Memory B cell (primary cell): ENCODE measurements around the gene HYDIN.
"Not testable (repeated sequence)": the region's sequence is repeated elsewhere in the genome, so short reads cannot be mapped to it uniquely, and the experiment has no call there.

Experiments used
- ATAC-seq: fragments of 150-1000 bp; cut with Tn5 transposase; 2 replicates; pipeline ENCODE4 v1.10.0; 2021; ENCODE audit warnings: low read depth, mild to moderate bottlenecking, moderate library complexity
- DNase-seq, 2 donors: peaks; one replicate each; pipeline ENCODE4 v3.0.0; 2022; ENCODE audit warnings: low spot score in 2 of 2
- H3K27ac Mint-ChIP-seq: one replicate; pipeline ENCODE4 v1.8.0; 2022; ENCODE audit warnings: mild to moderate bottlenecking, moderate library complexity, mixed read lengths
- H3K27me3 Mint-ChIP-seq: one replicate; pipeline ENCODE4 v1.8.0; 2022; ENCODE audit warnings: mixed read lengths
- H3K36me3 Mint-ChIP-seq: one replicate; pipeline ENCODE4 v1.8.0; 2022; ENCODE audit warnings: mild to moderate bottlenecking, mixed read lengths
- H3K4me1 Mint-ChIP-seq: one replicate; pipeline ENCODE4 v1.8.0; 2022; ENCODE audit warnings: mixed read lengths
- H3K4me3 Mint-ChIP-seq: one replicate; pipeline ENCODE4 v1.8.0; 2022; ENCODE audit warnings: mild to moderate bottlenecking, moderate library complexity, mixed read lengths
- H3K9me3 Mint-ChIP-seq: one replicate; pipeline ENCODE4 v1.8.0; 2022; ENCODE audit warnings: mixed read lengths

The HYDIN gene

GRCh38 chr16:71201556-71201955, 29.0 kb downstream of the HYDIN start:
- H3K4me1 Mint-ChIP-seq, result no peaks in the 10 kb centered on the region
- H3K4me3 Mint-ChIP-seq, result no peak overlapping the region
- H3K27me3 Mint-ChIP-seq, result peaks cover 21% of the 10 kb centered on the region
- H3K36me3 Mint-ChIP-seq, result peaks cover 4% of the 10 kb centered on the region
- ATAC-seq (no peak), DNase-seq (no peak)
- H3K27ac Mint-ChIP-seq, result no peak overlapping the region
- H3K9me3 Mint-ChIP-seq, result peaks cover 19% of the 10 kb centered on the region

DNA sequence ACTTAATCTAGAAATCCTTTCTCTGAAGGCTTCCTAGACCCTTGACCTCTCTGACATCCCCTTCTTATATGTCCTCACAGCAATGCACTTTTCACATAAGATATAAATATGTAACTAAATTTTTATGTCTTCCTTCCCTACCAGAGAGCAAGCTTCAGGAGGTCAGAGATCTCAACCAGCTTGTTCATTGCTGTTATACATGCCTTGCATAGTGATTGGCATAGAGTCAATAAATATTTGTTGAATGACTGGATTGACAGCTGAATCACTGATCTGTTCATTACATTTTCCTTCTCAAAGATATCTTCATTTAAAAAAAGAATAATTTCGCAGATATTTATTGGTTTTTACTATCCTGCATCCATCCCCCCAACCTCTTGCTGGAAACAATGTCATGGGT, 29.5 kb downstream of the HYDIN start:
- ATAC-seq, result no peak
- peaks cover 14% of the 10 kb centered on the region for H3K9me3 Mint-ChIP-seq
- H3K27me3 Mint-ChIP-seq, result peaks cover 19% of the 10 kb centered on the region
- peaks cover 2% of the 10 kb centered on the region for H3K36me3 Mint-ChIP-seq
- DNase-seq, result no peak
- no peaks in the 10 kb centered on the region for H3K4me1 Mint-ChIP-seq
- no peak overlapping the region for H3K27ac Mint-ChIP-seq
- no peak overlapping the region for H3K4me3 Mint-ChIP-seq

GRCh38 chr16:71198408-71198807, 32.1 kb downstream of the HYDIN start:
- DNase-seq (no peak), ATAC-seq (no peak)
- Mint-ChIP-seq H3K36me3 (peaks cover 2% of the 10 kb centered on the region), H3K9me3 (peaks cover 12% of the 10 kb centered on the region), H3K27me3 (peaks cover 14% of the 10 kb centered on the region), H3K4me3 (no peak overlapping the region), H3K27ac (no peak overlapping the region), H3K4me1 (no peaks in the 10 kb centered on the region)

GRCh38 chr16:71192387-71192786, 38.1 kb downstream of the HYDIN start:
- no peak overlapping the region for H3K27ac Mint-ChIP-seq
- ATAC-seq (no peak), DNase-seq (no peak)
- H3K4me1 Mint-ChIP-seq, result no peaks in the 10 kb centered on the region
- no peaks in the 10 kb centered on the region for H3K36me3 Mint-ChIP-seq
- peaks cover 3% of the 10 kb centered on the region for H3K9me3 Mint-ChIP-seq
- H3K4me3 Mint-ChIP-seq, result no peak overlapping the region
- H3K27me3 Mint-ChIP-seq, result peaks cover 1% of the 10 kb centered on the region

DNA sequence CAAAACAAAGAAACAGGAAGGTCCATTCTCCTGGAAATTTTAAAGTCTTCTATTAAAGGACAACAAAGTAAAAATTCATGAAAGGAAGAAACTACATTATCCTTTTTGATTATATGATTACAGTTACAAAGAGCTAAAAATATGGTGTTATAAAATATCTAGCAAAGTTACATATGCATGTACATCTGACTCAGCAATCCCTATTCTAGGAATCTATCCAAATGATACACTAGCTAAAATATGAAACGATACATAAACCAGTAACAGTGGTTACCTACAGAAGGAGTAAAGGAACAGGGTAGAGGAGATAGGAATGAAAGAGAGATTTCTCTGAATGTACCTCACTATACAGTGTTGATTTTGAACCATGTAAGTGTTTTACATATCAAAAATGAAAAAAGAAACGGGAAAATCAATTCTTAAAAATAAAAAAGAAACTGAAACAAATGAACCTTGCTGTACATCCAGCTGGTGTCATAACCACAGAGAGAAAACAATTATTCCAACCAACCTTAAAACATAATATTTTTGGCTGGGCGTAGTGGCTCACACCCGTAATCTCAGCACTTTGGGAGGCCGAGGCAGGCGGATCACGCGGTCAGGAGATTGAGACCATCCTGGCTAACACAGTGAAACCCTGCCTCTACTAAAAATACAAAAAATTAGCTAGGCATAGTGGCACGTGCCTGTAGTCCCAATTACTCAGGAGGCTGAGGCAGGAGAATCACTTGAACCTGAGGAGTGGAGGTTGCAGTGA, 41.4 kb downstream of the HYDIN start:
- Mint-ChIP-seq H3K4me3 (no peak overlapping the region), H3K27ac (no peak overlapping the region), H3K27me3 (peaks cover 1% of the 10 kb centered on the region), H3K4me1 (no peaks in the 10 kb centered on the region), H3K9me3 (peaks cover 3% of the 10 kb centered on the region), H3K36me3 (no peaks in the 10 kb centered on the region)
- ATAC-seq (no peak), DNase-seq (no peak)

- Mint-ChIP-seq H3K27me3 (peaks cover 7% of the 10 kb centered on the region), H3K27ac (no peak overlapping the region), H3K4me1 (no peaks in the 10 kb centered on the region), H3K9me3 (peaks cover 14% of the 10 kb centered on the region), H3K36me3 (no peaks in the 10 kb centered on the region), H3K4me3 (no peak overlapping the region)
- no peak for DNase-seq
- ATAC-seq, result no peak
Measured at GRCh38 chr16:71185347-71185746, 45.2 kb downstream of the HYDIN start.

DNA sequence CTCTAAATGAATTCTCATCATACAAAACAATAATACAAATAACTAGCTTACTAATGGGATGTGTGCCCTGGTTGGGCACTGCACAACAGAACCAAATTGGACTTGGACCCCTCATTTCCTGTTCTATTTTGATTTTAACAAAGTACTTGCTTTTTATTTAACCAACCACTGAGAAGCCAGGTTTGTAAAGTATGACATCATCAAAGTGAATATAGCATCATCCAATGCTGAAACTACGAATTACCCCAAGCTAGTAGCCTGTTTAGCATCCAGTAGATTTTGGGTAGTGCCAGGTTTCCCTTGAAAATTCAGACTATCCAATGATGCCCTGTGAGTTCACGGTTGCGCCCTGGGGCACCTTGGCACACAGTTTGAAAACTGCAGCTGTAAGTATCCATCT, 51.0 kb downstream of the HYDIN start:
- Mint-ChIP-seq H3K4me1 (no peaks in the 10 kb centered on the region), H3K4me3 (no peak overlapping the region), H3K27ac (no peak overlapping the region), H3K27me3 (peaks cover 17% of the 10 kb centered on the region), H3K36me3 (no peaks in the 10 kb centered on the region), H3K9me3 (peaks cover 14% of the 10 kb centered on the region)
- no peak for ATAC-seq
- DNase-seq, result no peak

DNA sequence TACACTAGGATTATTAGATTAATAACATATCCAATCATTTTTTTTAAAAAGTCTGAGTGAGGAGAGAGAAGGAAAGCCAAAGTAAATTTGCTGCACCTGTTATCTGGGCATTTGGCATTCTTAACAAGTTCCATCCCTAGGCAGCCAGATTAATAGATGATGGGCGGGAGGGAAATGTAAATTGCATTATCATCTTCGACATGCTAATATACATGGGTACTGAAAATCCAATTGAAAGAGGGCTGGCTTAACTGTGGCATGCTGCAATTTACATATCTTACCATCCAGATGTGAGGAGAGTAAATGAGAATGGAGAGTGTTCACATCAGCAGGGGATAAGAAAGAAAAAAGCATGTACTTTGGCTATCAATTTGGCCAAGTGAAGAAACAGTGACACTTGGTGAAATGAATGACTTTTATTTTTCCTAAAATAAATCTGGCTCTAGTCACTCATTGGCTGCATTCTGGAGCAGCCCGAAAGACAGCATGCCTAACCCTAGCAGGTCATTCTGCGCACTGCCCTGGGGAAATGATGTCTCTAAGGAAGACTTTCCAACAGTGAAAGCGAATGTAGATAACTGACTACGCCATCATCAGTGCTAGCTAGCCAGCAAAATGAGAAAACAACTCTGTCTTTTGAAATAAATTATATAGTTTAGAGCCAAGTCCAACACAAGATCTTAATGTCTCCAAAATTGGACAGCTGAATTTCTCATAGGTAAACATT, 57.9 kb downstream of the HYDIN start:
- no peak overlapping the region for H3K27ac Mint-ChIP-seq
- no peak for DNase-seq
- no peaks in the 10 kb centered on the region for H3K4me1 Mint-ChIP-seq
- H3K9me3 Mint-ChIP-seq, result peaks cover 3% of the 10 kb centered on the region
- ATAC-seq, result no peak
- no peak overlapping the region for H3K4me3 Mint-ChIP-seq
- H3K27me3 Mint-ChIP-seq, result peaks cover 12% of the 10 kb centered on the region
- no peaks in the 10 kb centered on the region for H3K36me3 Mint-ChIP-seq

DNA sequence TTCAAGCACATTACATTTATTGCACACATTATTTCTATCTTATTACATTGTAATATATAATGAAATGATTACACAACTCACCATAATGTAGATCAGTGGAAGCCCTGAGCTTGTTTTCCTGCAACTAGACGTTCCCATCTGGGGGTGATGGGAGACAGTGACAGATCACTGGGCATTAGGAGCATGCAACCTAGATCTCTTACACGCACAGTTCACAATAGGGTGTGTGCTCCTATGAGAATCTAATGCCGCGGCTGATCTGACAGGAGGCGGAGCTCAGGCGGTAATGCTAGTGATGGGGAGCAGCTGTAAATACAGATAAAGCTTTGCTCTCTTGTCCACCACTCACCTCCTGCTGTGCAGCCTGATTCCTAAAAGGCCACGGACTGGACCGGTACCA, 69.5 kb downstream of the HYDIN start:
- ATAC-seq, H3K4me1 Mint-ChIP-seq, H3K9me3 Mint-ChIP-seq, H3K27me3 Mint-ChIP-seq, DNase-seq, H3K27ac Mint-ChIP-seq, H3K36me3 Mint-ChIP-seq, H3K4me3 Mint-ChIP-seq: not testable (repeated sequence)

DNA sequence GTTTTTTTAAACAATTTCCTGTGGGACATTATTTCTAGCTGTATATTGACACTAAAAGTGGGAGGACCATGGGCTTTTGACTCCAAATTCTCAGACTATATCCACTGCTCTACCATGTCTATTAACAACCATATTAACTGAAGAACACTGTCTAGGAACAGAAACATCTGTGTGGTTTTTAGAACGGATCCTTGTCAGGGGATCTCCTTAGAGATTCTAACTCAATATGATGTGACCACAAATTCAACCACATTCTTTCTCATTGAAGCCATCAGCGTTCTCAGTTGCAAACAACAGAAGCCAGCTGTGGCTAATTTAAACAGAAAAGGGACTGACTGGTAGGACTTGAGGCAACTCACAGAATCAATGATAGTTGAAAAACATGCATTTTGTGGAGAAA, 73.2 kb downstream of the HYDIN start:
- not testable (repeated sequence) for H3K27me3 Mint-ChIP-seq, H3K27ac Mint-ChIP-seq, ATAC-seq, DNase-seq, H3K9me3 Mint-ChIP-seq, H3K4me3 Mint-ChIP-seq, H3K4me1 Mint-ChIP-seq, H3K36me3 Mint-ChIP-seq

DNA sequence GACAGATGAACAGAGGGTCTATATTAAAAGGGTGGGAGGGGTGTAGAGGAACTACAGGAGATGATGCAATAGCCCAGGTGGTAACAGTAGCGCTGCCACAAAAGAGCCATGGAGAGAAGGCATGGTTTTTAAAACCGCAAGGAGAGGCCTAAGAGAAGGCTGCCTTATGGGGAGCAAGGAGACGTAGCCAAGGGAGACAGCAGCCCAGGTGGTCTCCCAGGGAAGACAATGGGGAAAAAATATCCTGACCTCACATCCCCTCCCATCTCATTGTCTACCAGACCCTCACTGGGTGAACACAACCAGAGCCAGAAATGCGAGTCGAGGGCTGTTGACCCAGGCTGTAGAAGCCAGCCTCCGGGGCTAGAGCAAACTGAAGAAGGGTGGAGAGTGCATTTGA, 77.2 kb downstream of the HYDIN start:
- not testable (repeated sequence) for DNase-seq, H3K9me3 Mint-ChIP-seq, H3K36me3 Mint-ChIP-seq, H3K27me3 Mint-ChIP-seq, H3K27ac Mint-ChIP-seq, H3K4me1 Mint-ChIP-seq, H3K4me3 Mint-ChIP-seq, ATAC-seq

GRCh38 chr16:71151654-71152053, 78.9 kb downstream of the HYDIN start:
- H3K9me3 Mint-ChIP-seq, H3K4me1 Mint-ChIP-seq, H3K27ac Mint-ChIP-seq, H3K4me3 Mint-ChIP-seq, DNase-seq, ATAC-seq, H3K36me3 Mint-ChIP-seq, H3K27me3 Mint-ChIP-seq: not testable (repeated sequence)

GRCh38 chr16:71143246-71143645, 87.3 kb downstream of the HYDIN start:
- H3K27me3 Mint-ChIP-seq, ATAC-seq, H3K36me3 Mint-ChIP-seq, H3K4me3 Mint-ChIP-seq, DNase-seq, H3K9me3 Mint-ChIP-seq, H3K27ac Mint-ChIP-seq, H3K4me1 Mint-ChIP-seq: not testable (repeated sequence)

GRCh38 chr16:71110565-71110964, 120.0 kb downstream of the HYDIN start:
- H3K4me3 Mint-ChIP-seq, H3K27ac Mint-ChIP-seq, ATAC-seq, H3K27me3 Mint-ChIP-seq, DNase-seq, H3K4me1 Mint-ChIP-seq, H3K36me3 Mint-ChIP-seq, H3K9me3 Mint-ChIP-seq: not testable (repeated sequence)
